GM12892 (cell line): ENCODE results near the gene LMO4.

Source experiments
- POLR2A ChIP-seq: IDR thresholded peaks from 2 replicates; pipeline ENCODE4 v1.6.1; 2011; ENCODE audit warnings: low read depth, low read length, control low read depth
- POLR2AphosphoS5 ChIP-seq: IDR thresholded peaks from 2 replicates; pipeline ENCODE4 v1.6.1; 2011; ENCODE audit warnings: low read depth, low read length, control low read depth

DNA sequence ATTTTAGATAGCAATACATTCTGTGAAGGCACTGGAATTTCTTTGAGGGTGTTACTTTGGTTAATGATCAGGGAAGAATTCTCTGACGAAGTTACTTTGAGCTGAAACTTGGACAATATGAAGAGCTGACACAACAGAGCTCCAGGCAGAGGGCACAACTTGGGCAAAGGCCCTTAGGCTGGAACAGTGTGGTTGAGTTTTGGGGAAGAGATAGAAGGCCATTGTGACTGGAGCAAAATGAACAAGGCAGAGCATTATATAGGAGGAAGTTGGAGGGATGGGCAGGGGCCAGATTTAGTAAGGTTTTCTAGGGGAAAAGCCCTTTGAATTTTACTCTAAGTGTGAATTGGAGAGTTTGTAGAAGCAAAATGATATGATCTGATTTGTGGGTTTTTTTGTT is 30.9 kb downstream of the LMO4 start:
- TF ChIP-seq POLR2AphosphoS5 (no peak), POLR2A (no peak)
